HG03159 (cell line): ENCODE results near the gene F10.

Source experiments
- ATAC-seq: cut with Tn5 transposase; IDR thresholded peaks from one replicate; pipeline ENCODE4 v1.9.1; 2021; ENCODE audit warnings: mild to moderate bottlenecking, moderate library complexity; ENCODE audit not compliant: unreplicated experiment

F10 gene

GRCh38 chr13:113187883-113188665 lies 65.5 kb downstream of the F10 start:
- no peak for ATAC-seq

DNA sequence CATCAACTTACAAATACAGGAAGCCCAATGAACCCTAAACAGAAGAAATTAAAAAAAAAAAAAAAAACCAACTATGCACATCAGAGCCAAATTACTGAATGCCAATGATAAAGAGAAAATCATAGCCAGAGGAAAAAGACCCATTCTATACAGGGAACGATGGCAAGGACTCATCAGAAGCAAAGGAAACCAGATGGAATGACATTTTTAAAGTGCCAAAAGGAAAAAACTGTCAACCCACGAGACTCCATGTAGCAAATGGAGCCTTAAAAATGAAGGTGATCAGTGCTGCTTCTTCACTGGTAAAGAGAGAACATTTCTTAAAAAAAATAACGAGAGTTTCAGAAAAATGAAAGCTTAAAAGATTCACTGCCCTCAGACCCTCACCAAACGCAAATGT lies 67.6 kb downstream of the F10 start:
- no peak for ATAC-seq

GRCh38 chr13:113192279-113192678 lies 69.7 kb downstream of the F10 start:
- ATAC-seq, result no peak

DNA sequence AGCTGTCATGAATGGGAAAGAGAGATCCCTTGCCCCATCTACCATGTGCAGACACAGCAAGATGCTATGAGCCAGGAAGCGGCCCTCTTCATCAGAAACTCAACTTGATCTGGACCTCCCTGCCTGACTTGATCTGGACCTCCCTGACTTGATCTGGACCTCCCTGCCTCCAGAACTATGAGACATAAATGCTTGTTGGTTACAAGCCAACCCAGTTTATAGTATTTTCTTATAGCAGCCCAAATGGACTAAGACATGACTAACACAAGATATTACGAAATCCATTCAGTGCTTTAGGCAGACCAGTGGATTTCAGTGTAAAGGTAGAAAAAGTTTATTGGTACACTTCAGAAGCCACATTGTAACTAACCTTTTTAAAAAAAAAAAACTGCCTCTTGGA lies 70.3 kb downstream of the F10 start:
- no peak for ATAC-seq

- no peak for ATAC-seq
Measured at GRCh38 chr13:113195360-113195759, 72.8 kb downstream of the F10 start.

- no peak for ATAC-seq
Measured at GRCh38 chr13:113196970-113197737, 74.6 kb downstream of the F10 start.
